C4-2B (cell line): ENCODE measurements around the gene EIF2AK2.

Experiments
- H3K27ac ChIP-seq: fragments of 450-650 bp; 2 replicates; pipeline ENCODE4 v1.5.1; 2017
- CTCF ChIP-seq: fragments of 450-650 bp; conservative IDR thresholded peaks from 2 replicates; pipeline ENCODE4 v1.5.1; 2017; ENCODE audit warnings: mild to moderate bottlenecking
- ZFX ChIP-seq: fragments of 450-650 bp; IDR thresholded peaks from 2 replicates; pipeline ENCODE4 v1.6.1; 2017

The EIF2AK2 gene

GRCh38 chr2:37100054-37100453 is 56.7 kb downstream of the EIF2AK2 start:
- no peak overlapping the region for H3K27ac ChIP-seq
- TF ChIP-seq CTCF (no peak), ZFX (no peak)

GRCh38 chr2:37098416-37099118 is 58.2 kb downstream of the EIF2AK2 start:
- no peak for TF ChIP-seq ZFX
- no peak for TF ChIP-seq CTCF
- H3K27ac ChIP-seq: no peak overlapping the region

- H3K27ac ChIP-seq: no peak overlapping the region
- no peak for TF ChIP-seq CTCF
- no peak for TF ChIP-seq ZFX
Observed at GRCh38 chr2:37096568-37096967, 60.2 kb downstream of the EIF2AK2 start.

- no peak for TF ChIP-seq CTCF
- no peak for TF ChIP-seq ZFX
- no peak overlapping the region for H3K27ac ChIP-seq
Observed at GRCh38 chr2:37091873-37092272, 64.9 kb downstream of the EIF2AK2 start.

- no peak overlapping the region for H3K27ac ChIP-seq
Observed at GRCh38 chr2:37090019-37090477, 66.7 kb downstream of the EIF2AK2 start.

GRCh38 chr2:37085731-37086147 is 71.0 kb downstream of the EIF2AK2 start:
- no peak overlapping the region for H3K27ac ChIP-seq
- TF ChIP-seq CTCF: no peak
- TF ChIP-seq ZFX: no peak

More at GRCh38 chr2:37090019-37090477, 66.7 kb downstream of the EIF2AK2 start:
- TF ChIP-seq ZFX (no peak), CTCF (no peak)

- TF ChIP-seq CTCF (no peak), ZFX (no peak)
- H3K27ac ChIP-seq: peak overlapping the region; percentile 79
Observed at GRCh38 chr2:37084797-37085196, 72.0 kb downstream of the EIF2AK2 start.
